HuH-7.5 (cell line): ENCODE data around the gene SF3B1.
"Not testable (repeated sequence)": the region's sequence is repeated elsewhere in the genome, so short reads cannot be mapped to it uniquely, and the experiment has no call there.

Experiments
- DNase-seq: peaks from one replicate; pipeline ENCODE4 v3.0.0; 2011; ENCODE audit warnings: low spot score

Gene SF3B1

GRCh38 chr2:197434541-197435513 is at the start of gene SF3B1:
SF3B1 (minus strand) TSS chr2:197435028; CDS start chr2:197434999, 29 bp downstream.
- DNase-seq, result peak; percentile 83

- not testable (repeated sequence) for DNase-seq
Measured at GRCh38 chr2:197484248-197484647, 49.4 kb upstream of the SF3B1 start.

- no peak for DNase-seq
Measured at GRCh38 chr2:197480165-197481036, 45.6 kb upstream of the SF3B1 start.

GRCh38 chr2:197477797-197478196 is 43.0 kb upstream of the SF3B1 start:
- DNase-seq, result no peak

GRCh38 chr2:197472166-197472565 is 37.3 kb upstream of the SF3B1 start:
- no peak for DNase-seq

- DNase-seq, result no peak
Measured at GRCh38 chr2:197464175-197464574, 29.3 kb upstream of the SF3B1 start.

GRCh38 chr2:197461057-197461456 is 26.2 kb upstream of the SF3B1 start:
- DNase-seq, result no peak

- DNase-seq, result no peak
Measured at GRCh38 chr2:197460649-197461048, 25.8 kb upstream of the SF3B1 start.

- DNase-seq, result no peak
Measured at GRCh38 chr2:197455428-197455827, 20.6 kb upstream of the SF3B1 start.

GRCh38 chr2:197454923-197455322 is 20.1 kb upstream of the SF3B1 start:
- DNase-seq, result no peak

GRCh38 chr2:197453914-197454398 is 19.1 kb upstream of the SF3B1 start:
- peak; percentile 40 for DNase-seq

GRCh38 chr2:197453123-197453913 is 18.5 kb upstream of the SF3B1 start, which contains the start of gene COQ10B:
COQ10B (plus strand) TSS chr2:197453552; CDS start chr2:197453561, 9 bp downstream.
- peak; percentile 85 for DNase-seq

GRCh38 chr2:197452754-197453122 is 17.9 kb upstream of the SF3B1 start:
- DNase-seq, result no peak

- DNase-seq, result not testable (repeated sequence)
Measured at GRCh38 chr2:197450935-197451358, 16.1 kb upstream of the SF3B1 start.

GRCh38 chr2:197450465-197450864 is 15.6 kb upstream of the SF3B1 start:
- DNase-seq, result no peak

- DNase-seq, result no peak
Measured at GRCh38 chr2:197446844-197447243, 12.0 kb upstream of the SF3B1 start.

- no peak for DNase-seq
Measured at GRCh38 chr2:197445746-197446145, 10.9 kb upstream of the SF3B1 start.

GRCh38 chr2:197442857-197443256 is 8.0 kb upstream of the SF3B1 start:
- DNase-seq, result no peak

GRCh38 chr2:197437380-197437779 is 2.6 kb upstream of the SF3B1 start:
- DNase-seq, result no peak

- no peak for DNase-seq
Measured at GRCh38 chr2:197435598-197436420, 981 bp upstream of the SF3B1 start.
